Stimulated activated CD4-positive, alpha-beta T cell treated with anti-CD3 and anti-CD28 coated beads, Interleukin-2, amount 100 ng/mL, for 48 hours (primary cell): Measurements from ENCODE around the gene SLC18A3.

Source experiments
- DNase-seq, 2 donors: peaks; one replicate each; pipeline ENCODE4 v3.0.0-alpha.2; 2020

Gene SLC18A3

DNA sequence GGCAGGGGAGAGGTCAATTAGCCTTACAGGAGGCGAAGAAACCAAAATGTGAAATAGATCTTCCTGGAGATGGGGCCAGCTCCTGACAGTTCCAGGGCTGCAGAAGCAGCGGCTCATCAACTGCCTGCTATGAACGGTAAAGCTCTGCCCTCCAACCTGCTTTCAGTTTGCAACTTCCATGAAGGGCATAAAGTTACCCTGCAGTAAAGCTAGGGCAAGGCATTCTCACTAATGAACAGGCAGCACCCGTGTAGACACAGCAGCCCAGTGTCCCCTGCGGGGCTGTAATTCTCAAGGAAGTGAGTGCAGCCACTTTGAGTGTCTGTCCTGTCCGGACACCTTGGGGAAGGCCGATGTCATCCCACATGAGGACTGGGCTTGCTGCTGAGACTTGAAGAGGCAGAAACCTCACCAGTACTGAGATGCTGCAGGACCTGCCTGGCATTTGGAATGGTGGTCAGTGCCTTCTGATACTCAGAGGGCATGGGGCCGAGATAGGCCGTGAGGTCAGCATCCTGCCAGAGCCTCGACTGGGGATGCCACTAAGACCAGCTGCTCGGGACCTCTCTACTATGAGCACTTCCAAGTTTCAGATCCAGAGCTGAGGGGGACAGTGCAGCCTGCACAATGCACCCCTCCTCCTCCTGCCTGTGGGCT, 43.3 kb downstream of the SLC18A3 start:
- DNase-seq = no peak

DNA sequence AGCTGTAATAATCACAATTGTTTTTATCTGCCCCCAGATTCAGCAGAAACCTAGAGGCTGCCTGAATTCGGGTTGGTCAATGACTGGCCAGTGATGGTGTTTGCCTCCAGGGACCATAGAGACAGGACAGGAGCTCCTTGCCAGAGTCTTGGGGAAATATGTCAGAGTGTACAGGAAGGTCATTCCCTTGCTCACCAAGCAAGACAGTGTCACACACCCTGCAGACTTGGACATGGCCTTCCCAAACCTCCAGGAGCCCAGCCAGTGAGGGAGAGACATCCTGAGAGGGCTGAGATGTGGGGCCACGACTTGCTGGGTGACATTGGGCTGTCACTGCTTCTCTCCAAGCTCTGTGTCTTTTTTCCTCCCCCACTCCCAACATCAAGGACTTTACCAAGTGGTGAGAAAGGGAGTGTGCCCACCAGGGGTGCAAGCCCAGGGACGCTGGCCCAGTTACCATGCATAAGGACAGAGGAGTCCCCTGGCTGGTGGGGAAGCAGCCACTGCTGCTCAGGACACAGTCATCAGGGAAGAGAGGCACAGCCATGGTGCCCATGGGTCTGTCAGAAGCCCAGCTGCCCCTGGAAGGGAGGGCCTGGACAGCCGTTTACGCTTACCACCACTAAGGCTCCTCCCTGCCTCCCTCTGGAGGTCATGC, 44.1 kb downstream of the SLC18A3 start:
- DNase-seq = no peak

GRCh38 chr10:49655099-49655498, 45.0 kb downstream of the SLC18A3 start:
- no peak for DNase-seq

GRCh38 chr10:49656845-49657493, 46.9 kb downstream of the SLC18A3 start:
- DNase-seq = no peak

DNA sequence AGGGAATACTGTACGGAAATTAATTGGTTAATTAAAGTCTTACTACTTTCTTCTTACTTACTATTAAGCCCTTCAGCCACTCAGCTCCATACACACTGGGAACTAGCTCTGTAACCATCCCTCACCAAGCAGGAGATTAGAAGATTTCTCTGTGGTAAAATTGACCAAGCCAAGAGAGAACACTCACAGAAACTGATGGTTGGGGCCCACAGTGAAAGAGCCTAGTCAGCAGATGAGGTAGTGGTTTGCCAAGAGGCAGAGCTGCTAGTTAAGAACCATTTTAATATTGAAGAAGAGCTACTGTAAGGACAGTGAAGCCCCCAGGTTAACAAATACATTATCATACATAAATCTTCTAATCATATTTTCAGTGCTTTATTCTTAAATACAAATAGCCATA, 47.5 kb downstream of the SLC18A3 start:
- no peak for DNase-seq

- DNase-seq = no peak
Measured at GRCh38 chr10:49661140-49661856, 51.2 kb downstream of the SLC18A3 start.
